ENCODE measurements around the gene SPATA3. TPM values are rescaled to one million over a fixed set of nuclear protein-coding genes. Genes with fewer than 3 reads are reported as not detected.

Gene SPATA3
- not detected for total RNA-seq

GRCh38 chr2:230995821-230996220 is at the start of gene SPATA3:
Gene SPATA3, plus strand, starts transcription at chr2:230996121. Its CDS starts 113 bp downstream, at chr2:230996234.

DNA sequence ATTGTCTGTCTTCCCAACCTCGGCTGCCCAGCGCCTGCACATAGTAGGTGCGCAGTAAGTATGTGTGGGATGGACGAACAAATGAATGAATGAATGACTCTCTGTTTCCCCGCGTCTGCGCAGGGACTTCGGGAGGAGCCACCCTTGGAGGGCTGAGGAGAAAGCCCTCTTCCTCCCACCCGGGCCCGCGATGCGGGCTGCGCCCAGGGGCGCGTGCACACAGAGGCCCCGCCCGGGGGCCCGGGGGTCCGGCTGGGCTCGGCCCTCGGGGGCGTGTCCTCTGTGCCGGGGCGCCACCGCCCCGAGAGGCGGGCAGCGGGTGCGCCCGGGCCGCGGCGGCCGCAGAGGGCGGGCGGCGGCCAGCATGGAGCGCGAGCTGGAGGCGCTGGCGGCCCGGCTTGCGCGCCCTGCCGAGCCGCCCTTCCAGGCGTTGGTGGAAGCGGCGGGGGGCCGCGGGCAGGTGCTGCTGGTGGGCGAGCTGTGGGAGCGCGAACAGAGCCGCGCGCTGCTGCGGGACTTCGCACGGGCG is 41.3 kb downstream of the SPATA3 start, which contains the start of gene C2orf72:
Gene C2orf72 (plus strand): TSS at position 322 of the 529 bp plus-strand sequence. CDS start 43 bp downstream, at position 365.

DNA sequence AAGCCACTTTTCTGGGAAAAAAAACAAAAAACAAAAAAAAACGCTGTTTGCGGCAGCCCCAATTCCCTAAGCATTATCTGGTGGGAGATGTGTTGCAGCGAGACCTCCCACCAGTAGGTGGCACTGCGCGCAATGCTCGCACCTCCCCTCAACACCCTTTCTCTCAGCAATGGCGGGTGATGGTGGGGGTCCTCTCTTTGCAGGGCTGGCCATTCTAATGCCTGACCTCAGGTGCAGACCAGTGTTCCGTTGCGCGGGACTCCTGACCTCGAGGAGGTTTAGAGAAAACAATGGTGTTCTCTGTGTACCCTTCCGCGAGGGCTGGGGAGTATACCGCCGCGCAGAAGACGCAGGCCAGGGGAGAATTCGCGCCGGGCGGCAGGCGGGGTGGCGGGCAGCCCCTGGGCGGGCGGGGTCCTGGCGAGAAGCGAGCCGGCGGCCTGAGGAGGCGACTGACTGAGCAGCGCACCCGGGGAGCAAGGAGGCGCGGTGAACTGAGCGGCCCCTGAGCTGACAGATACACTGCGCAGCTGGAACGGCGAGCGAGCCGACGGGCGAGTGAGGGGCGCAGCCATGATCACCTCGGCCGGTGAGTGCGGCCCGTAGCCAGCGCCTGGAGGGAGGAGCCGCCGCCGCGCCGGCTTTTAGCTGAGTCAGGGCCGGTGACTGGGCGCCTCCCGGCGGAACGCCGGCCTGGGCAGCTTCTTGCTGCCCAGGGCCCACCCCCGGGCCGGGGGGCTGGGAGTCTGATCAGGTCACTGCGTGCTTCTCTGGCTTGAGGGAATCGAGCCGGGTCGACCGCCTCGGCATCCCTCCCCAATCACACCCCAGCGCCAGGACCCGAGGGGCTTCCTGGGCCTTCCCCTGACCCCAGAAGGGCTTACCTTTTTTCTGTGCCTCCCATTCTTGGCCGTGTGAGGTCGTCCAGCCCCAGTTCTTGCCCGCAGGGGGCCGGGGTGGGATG is 60.8 kb downstream of the SPATA3 start, which contains the start of gene PSMD1:
Gene PSMD1 (plus strand): TSS at position 415 of the 964 bp plus-strand sequence. CDS start 159 bp downstream, at position 574.

Other genes starting within 250 kb of the SPATA3 start
- 100 TPM for gene ITM2C, start 131.2 kb upstream of the SPATA3 start, total RNA-seq
- gene GPR55, start 70.9 kb upstream of the SPATA3 start, total RNA-seq: not detected
- 33.5 TPM for gene C2orf72, start 41.4 kb downstream of the SPATA3 start, total RNA-seq
- gene PSMD1, start 60.7 kb downstream of the SPATA3 start, total RNA-seq: 135 TPM
- gene HTR2B, start 128.9 kb downstream of the SPATA3 start, total RNA-seq: 0.31 TPM
- gene ARMC9, start 202.5 kb downstream of the SPATA3 start, total RNA-seq: 34.1 TPM